Mammary epithelial cell (primary cell): ENCODE data around the gene RYR1.
A peak's percentile ranks its signal among the peaks of the same experiment; 100 is the strongest.

Source experiments
- EZH2 ChIP-seq: IDR thresholded peaks from 2 replicates; pipeline ENCODE4 v1.6.1; 2012; ENCODE audit warnings: low read length, inconsistent platforms, borderline replicate concordance
- TF ChIP-seq, protein P1 (sequence below), 2 donors: IDR thresholded peaks in 1 of 2; conservative IDR thresholded peaks in 1 of 2; 2 replicates each; pipeline ENCODE4 v1.5.1; 2011 to 2012; ENCODE audit warnings: inconsistent platforms in 2 of 2, low read length in 2 of 2, mild to moderate bottlenecking in 2 of 2, control low read depth in 1 of 2, low read depth in 1 of 2; ENCODE audit not compliant: insufficient read depth in 1 of 2; ENCODE audit errors: extremely low read depth in 1 of 2

DNA sequence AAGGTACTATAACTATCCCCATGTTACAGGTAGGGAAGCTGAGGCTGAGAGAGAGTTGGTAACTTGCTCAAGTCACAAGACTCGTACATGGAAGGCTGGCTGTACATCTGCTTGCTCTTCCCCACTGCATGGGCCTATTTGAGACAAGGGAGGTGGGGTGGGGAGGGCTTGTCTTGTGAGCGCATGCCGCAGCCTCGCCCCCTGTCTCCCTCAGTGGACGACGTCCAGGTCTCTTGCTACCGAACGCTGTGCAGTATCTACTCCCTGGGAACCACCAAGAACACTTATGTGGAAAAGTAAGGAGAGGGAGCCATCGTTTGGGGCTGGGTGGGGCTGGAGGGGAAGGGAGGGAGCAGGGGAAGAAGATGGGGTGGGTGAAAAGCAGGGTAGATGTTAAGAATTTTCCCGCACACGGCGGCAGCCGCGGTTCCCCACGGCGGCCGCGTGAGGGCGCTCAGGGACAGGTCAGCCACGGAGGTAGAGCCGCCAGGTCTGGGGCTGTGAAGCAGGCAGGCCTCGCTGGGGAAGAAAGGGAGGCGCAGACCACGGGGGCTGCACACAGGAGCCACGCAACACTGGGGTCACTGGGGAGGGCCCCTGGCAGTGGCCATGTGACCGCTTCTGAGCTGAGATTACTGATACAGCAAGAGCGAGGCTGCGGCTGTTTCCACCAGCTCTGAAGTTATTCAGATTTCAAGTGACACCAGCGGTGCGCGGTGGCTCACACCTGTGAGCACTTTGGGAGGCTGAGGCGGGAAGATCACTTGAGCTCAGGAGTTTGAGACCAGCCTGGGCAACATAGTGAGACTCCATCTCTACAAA is 81.5 kb downstream of the RYR1 start:
- TF ChIP-seq, protein P1, sequence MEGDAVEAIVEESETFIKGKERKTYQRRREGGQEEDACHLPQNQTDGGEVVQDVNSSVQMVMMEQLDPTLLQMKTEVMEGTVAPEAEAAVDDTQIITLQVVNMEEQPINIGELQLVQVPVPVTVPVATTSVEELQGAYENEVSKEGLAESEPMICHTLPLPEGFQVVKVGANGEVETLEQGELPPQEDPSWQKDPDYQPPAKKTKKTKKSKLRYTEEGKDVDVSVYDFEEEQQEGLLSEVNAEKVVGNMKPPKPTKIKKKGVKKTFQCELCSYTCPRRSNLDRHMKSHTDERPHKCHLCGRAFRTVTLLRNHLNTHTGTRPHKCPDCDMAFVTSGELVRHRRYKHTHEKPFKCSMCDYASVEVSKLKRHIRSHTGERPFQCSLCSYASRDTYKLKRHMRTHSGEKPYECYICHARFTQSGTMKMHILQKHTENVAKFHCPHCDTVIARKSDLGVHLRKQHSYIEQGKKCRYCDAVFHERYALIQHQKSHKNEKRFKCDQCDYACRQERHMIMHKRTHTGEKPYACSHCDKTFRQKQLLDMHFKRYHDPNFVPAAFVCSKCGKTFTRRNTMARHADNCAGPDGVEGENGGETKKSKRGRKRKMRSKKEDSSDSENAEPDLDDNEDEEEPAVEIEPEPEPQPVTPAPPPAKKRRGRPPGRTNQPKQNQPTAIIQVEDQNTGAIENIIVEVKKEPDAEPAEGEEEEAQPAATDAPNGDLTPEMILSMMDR (conservative IDR thresholded peaks at IDR 0.05 in 1 of 2, IDR thresholded peaks at IDR 0.05 in 1 of 2; ENCODE audit: extremely low read depth in 1 of 2, insufficient read depth in 1 of 2, low read depth in 1 of 2, low read length in 2 of 2), result peak; percentile 62 to 90
- TF ChIP-seq EZH2, result no peak
